T-helper 1 cell treated with Interleukin-12 subunit alpha and Interleukin-12 subunit beta and Interleukin-4 antibody, amounts not matched to agents 30 μg/mL and 1 μg/mL, for 36 hours (primary cell): ENCODE measurements around the gene MFSD12.

Experiments
- H3K27ac Mint-ChIP-seq: one replicate; pipeline ENCODE4 v1.8.0; 2021; ENCODE audit warnings: mild to moderate bottlenecking, mixed read lengths
- H3K27me3 Mint-ChIP-seq: one replicate; pipeline ENCODE4 v1.8.0; 2021; ENCODE audit warnings: low read depth, mixed read lengths
- H3K36me3 Mint-ChIP-seq: one replicate; pipeline ENCODE4 v1.8.0; 2021; ENCODE audit warnings: low read depth, mixed read lengths
- H3K4me1 Mint-ChIP-seq: one replicate; pipeline ENCODE4 v1.8.0; 2021; ENCODE audit warnings: low read depth, mixed read lengths
- H3K4me3 Mint-ChIP-seq: one replicate; pipeline ENCODE4 v1.8.0; 2021; ENCODE audit warnings: mild to moderate bottlenecking, moderate library complexity, mixed read lengths
- H3K9me3 Mint-ChIP-seq: one replicate; pipeline ENCODE4 v1.8.0; 2021; ENCODE audit warnings: mixed read lengths

Gene MFSD12

GRCh38 chr19:3555653-3556422, 1.5 kb downstream of the MFSD12 start:
- Mint-ChIP-seq H3K9me3 (no peaks in the 10 kb centered on the region), H3K4me1 (peaks cover 34% of the 10 kb centered on the region), H3K36me3 (peaks cover 6% of the 10 kb centered on the region), H3K27me3 (no peaks in the 10 kb centered on the region), H3K4me3 (peak overlapping the region; percentile 99), H3K27ac (peak overlapping the region; percentile 95)

GRCh38 chr19:3554254-3555083, 2.9 kb downstream of the MFSD12 start:
- Mint-ChIP-seq H3K36me3 (peaks cover 6% of the 10 kb centered on the region), H3K4me3 (peak overlapping the region; percentile 75), H3K4me1 (peaks cover 34% of the 10 kb centered on the region), H3K27ac (peak overlapping the region; percentile 89), H3K9me3 (no peaks in the 10 kb centered on the region), H3K27me3 (no peaks in the 10 kb centered on the region)

- peaks cover 29% of the 10 kb centered on the region for H3K4me1 Mint-ChIP-seq
- no peaks in the 10 kb centered on the region for H3K9me3 Mint-ChIP-seq
- peaks cover 5% of the 10 kb centered on the region for H3K36me3 Mint-ChIP-seq
Observed at GRCh38 chr19:3551792-3552095, 5.6 kb downstream of the MFSD12 start.

GRCh38 chr19:3550947-3551791, 6.2 kb downstream of the MFSD12 start:
- H3K27ac Mint-ChIP-seq, result peak overlapping the region; percentile 8
- H3K4me1 Mint-ChIP-seq, result peaks cover 23% of the 10 kb centered on the region
- H3K9me3 Mint-ChIP-seq, result no peaks in the 10 kb centered on the region
- H3K4me3 Mint-ChIP-seq, result no peak overlapping the region
- H3K27me3 Mint-ChIP-seq, result no peaks in the 10 kb centered on the region
- H3K36me3 Mint-ChIP-seq, result peaks cover 4% of the 10 kb centered on the region

More at GRCh38 chr19:3551792-3552095, 5.6 kb downstream of the MFSD12 start:
- Mint-ChIP-seq H3K27ac (peak overlapping the region; percentile 8), H3K27me3 (no peaks in the 10 kb centered on the region), H3K4me3 (no peak overlapping the region)

GRCh38 chr19:3549816-3550215, 7.6 kb downstream of the MFSD12 start:
- no peaks in the 10 kb centered on the region for H3K9me3 Mint-ChIP-seq
- peaks cover 18% of the 10 kb centered on the region for H3K4me1 Mint-ChIP-seq
- no peak overlapping the region for H3K4me3 Mint-ChIP-seq
- H3K27ac Mint-ChIP-seq, result no peak overlapping the region
- H3K36me3 Mint-ChIP-seq, result peaks cover 13% of the 10 kb centered on the region
- no peaks in the 10 kb centered on the region for H3K27me3 Mint-ChIP-seq

- no peak overlapping the region for H3K4me3 Mint-ChIP-seq
- H3K36me3 Mint-ChIP-seq, result peaks cover 9% of the 10 kb centered on the region
- H3K9me3 Mint-ChIP-seq, result no peaks in the 10 kb centered on the region
- H3K27ac Mint-ChIP-seq, result no peak overlapping the region
- peaks cover 11% of the 10 kb centered on the region for H3K4me1 Mint-ChIP-seq
- no peaks in the 10 kb centered on the region for H3K27me3 Mint-ChIP-seq
Observed at GRCh38 chr19:3548606-3549005, 8.8 kb downstream of the MFSD12 start.

- no peaks in the 10 kb centered on the region for H3K27me3 Mint-ChIP-seq
- H3K36me3 Mint-ChIP-seq, result peaks cover 9% of the 10 kb centered on the region
- no peaks in the 10 kb centered on the region for H3K9me3 Mint-ChIP-seq
- H3K27ac Mint-ChIP-seq, result no peak overlapping the region
- H3K4me3 Mint-ChIP-seq, result no peak overlapping the region
- H3K4me1 Mint-ChIP-seq, result peaks cover 7% of the 10 kb centered on the region
Observed at GRCh38 chr19:3547767-3548282, 9.6 kb downstream of the MFSD12 start.

- Mint-ChIP-seq H3K4me1 (peaks cover 6% of the 10 kb centered on the region), H3K9me3 (no peaks in the 10 kb centered on the region), H3K36me3 (peaks cover 9% of the 10 kb centered on the region), H3K27ac (no peak overlapping the region), H3K27me3 (no peaks in the 10 kb centered on the region), H3K4me3 (no peak overlapping the region)
Observed at GRCh38 chr19:3547301-3547731, 10.1 kb downstream of the MFSD12 start.

- H3K4me3 Mint-ChIP-seq, result no peak overlapping the region
- H3K36me3 Mint-ChIP-seq, result peaks cover 9% of the 10 kb centered on the region
- no peaks in the 10 kb centered on the region for H3K9me3 Mint-ChIP-seq
- peaks cover 6% of the 10 kb centered on the region for H3K4me1 Mint-ChIP-seq
- H3K27ac Mint-ChIP-seq, result no peak overlapping the region
- no peaks in the 10 kb centered on the region for H3K27me3 Mint-ChIP-seq
Observed at GRCh38 chr19:3546119-3546518, 11.3 kb downstream of the MFSD12 start.

GRCh38 chr19:3545669-3546034, 11.7 kb downstream of the MFSD12 start:
- Mint-ChIP-seq H3K27me3 (no peaks in the 10 kb centered on the region), H3K9me3 (no peaks in the 10 kb centered on the region), H3K4me1 (peaks cover 6% of the 10 kb centered on the region), H3K27ac (peak overlapping the region; percentile 52), H3K36me3 (peaks cover 9% of the 10 kb centered on the region), H3K4me3 (no peak overlapping the region)

GRCh38 chr19:3544742-3545668, 12.4 kb downstream of the MFSD12 start:
- Mint-ChIP-seq H3K9me3 (no peaks in the 10 kb centered on the region), H3K27me3 (no peaks in the 10 kb centered on the region), H3K4me1 (peaks cover 6% of the 10 kb centered on the region), H3K27ac (peak overlapping the region; percentile 52), H3K4me3 (no peak overlapping the region), H3K36me3 (peaks cover 10% of the 10 kb centered on the region)

- Mint-ChIP-seq H3K27ac (no peak overlapping the region), H3K4me1 (peaks cover 6% of the 10 kb centered on the region), H3K4me3 (no peak overlapping the region), H3K27me3 (no peaks in the 10 kb centered on the region), H3K36me3 (peaks cover 17% of the 10 kb centered on the region), H3K9me3 (no peaks in the 10 kb centered on the region)
Observed at GRCh38 chr19:3544058-3544376, 13.4 kb downstream of the MFSD12 start.

- no peaks in the 10 kb centered on the region for H3K9me3 Mint-ChIP-seq
- no peak overlapping the region for H3K27ac Mint-ChIP-seq
- peaks cover 20% of the 10 kb centered on the region for H3K36me3 Mint-ChIP-seq
- peaks cover 6% of the 10 kb centered on the region for H3K4me1 Mint-ChIP-seq
- H3K27me3 Mint-ChIP-seq, result no peaks in the 10 kb centered on the region
- H3K4me3 Mint-ChIP-seq, result no peak overlapping the region
Observed at GRCh38 chr19:3543150-3544057, 14.0 kb downstream of the MFSD12 start.
